Activated CD8-positive, alpha-beta T cell treated with anti-CD3 and anti-CD28 coated beads, Interleukin-2, amount 10 ng/mL, durations not matched to agents 7 days and 5 days (primary cell): ENCODE measurements around the gene KIF21B. TPM values are rescaled to one million over a fixed set of nuclear protein-coding genes. Genes with fewer than 3 reads are reported as not detected.

Source experiments
- ATAC-seq: fragments of 150-1000 bp; cut with Tn5 transposase; one replicate; pipeline ENCODE4 v1.10.0; 2021; ENCODE audit warnings: moderate library complexity
- CTCF ChIA-PET: fragments of 350-600 bp; sonication (Branson Sonifier 250); formaldehyde crosslinking; loops from one replicate; lab custom pipeline; 2021; ENCODE audit warnings: antibody characterized with exemption; lab: Charles Lee
- POLR2A ChIA-PET: fragments of 350-600 bp; sonication (Branson Sonifier 250); formaldehyde crosslinking; loops from one replicate; lab custom pipeline; 2021; ENCODE audit warnings: antibody characterized with exemption; lab: Charles Lee
- DNase-seq: peaks from one replicate; pipeline ENCODE4 v3.0.0-alpha.2; 2020
- H3K27ac Mint-ChIP-seq: one replicate; pipeline ENCODE4 v1.8.0; 2021; ENCODE audit warnings: mild to moderate bottlenecking, mixed read lengths
- H3K27me3 Mint-ChIP-seq: one replicate; pipeline ENCODE4 v1.8.0; 2021; ENCODE audit warnings: low read depth, mixed read lengths
- H3K36me3 Mint-ChIP-seq: one replicate; pipeline ENCODE4 v1.8.0; 2021; ENCODE audit warnings: low read depth, mixed read lengths
- H3K4me1 Mint-ChIP-seq: one replicate; pipeline ENCODE4 v1.8.0; 2021; ENCODE audit warnings: low read depth, mixed read lengths
- H3K4me3 Mint-ChIP-seq: one replicate; pipeline ENCODE4 v1.8.0; 2021; ENCODE audit warnings: mild to moderate bottlenecking, mixed read lengths
- H3K9me3 Mint-ChIP-seq: one replicate; pipeline ENCODE4 v1.8.0; 2022; ENCODE audit warnings: mixed read lengths; ENCODE audit not compliant: insufficient read depth
- total RNA-seq, 2 experiments: library from RNA; stranded (reverse); gene quantifications; one replicate each; pipeline ENCODE4 v1.2.3, GENCODE V29; 2021

Gene KIF21B
- total RNA-seq, 2 experiments from 2014 or later = 158 to 162 TPM

DNA sequence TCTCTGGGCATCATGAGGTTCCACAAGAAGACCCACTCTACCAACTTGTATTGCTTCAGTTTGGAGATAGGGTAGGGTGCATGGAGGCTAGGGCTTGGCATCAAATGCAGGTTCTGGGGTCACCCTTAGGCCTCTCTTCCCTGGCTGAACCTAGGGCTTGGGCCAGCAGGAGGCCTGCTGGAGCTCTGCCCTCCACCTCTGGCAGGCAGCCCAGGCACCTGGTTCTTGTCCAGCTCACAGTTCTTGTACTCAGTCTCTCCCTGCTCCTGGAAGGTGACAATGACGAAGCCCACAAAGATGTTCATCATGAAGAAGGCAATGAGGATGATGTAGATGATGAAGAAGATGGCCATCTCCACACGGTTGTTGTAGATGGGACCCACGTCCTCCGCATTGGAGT is 37.5 kb upstream of the KIF21B start:
- no peak for DNase-seq
- POLR2A ChIA-PET = no interaction called here
- H3K36me3 Mint-ChIP-seq = no peaks in the 10 kb centered on the region
- no peak overlapping the region for H3K27ac Mint-ChIP-seq
- peaks cover 8% of the 10 kb centered on the region for H3K4me1 Mint-ChIP-seq
- CTCF ChIA-PET = no interaction called here
- no peak for ATAC-seq
- H3K9me3 Mint-ChIP-seq = no peaks in the 10 kb centered on the region
- H3K4me3 Mint-ChIP-seq = no peak overlapping the region
- peaks cover 7% of the 10 kb centered on the region for H3K27me3 Mint-ChIP-seq

- CTCF ChIA-PET = no interaction called here
- Mint-ChIP-seq H3K9me3 (no peaks in the 10 kb centered on the region), H3K27me3 (peaks cover 7% of the 10 kb centered on the region), H3K4me3 (no peak overlapping the region), H3K36me3 (no peaks in the 10 kb centered on the region), H3K4me1 (peaks cover 8% of the 10 kb centered on the region), H3K27ac (no peak overlapping the region)
- DNase-seq = no peak
- POLR2A ChIA-PET = no interaction called here
- no peak for ATAC-seq
Observed at GRCh38 chr1:201060586-201060985, 37.1 kb upstream of the KIF21B start.

GRCh38 chr1:201059871-201060555 is 36.5 kb upstream of the KIF21B start:
- Mint-ChIP-seq H3K27me3 (peaks cover 7% of the 10 kb centered on the region), H3K4me3 (no peak overlapping the region), H3K9me3 (no peaks in the 10 kb centered on the region), H3K36me3 (no peaks in the 10 kb centered on the region), H3K4me1 (peaks cover 8% of the 10 kb centered on the region), H3K27ac (no peak overlapping the region)
- DNase-seq (no peak), ATAC-seq (no peak)
- ChIA-PET CTCF (interaction anchor here (1.6 kb wide), 1 partner anchor 88 kb away, joined by 6 read pairs; no protein-coding TSS in a partner anchor), POLR2A (no interaction called here)

GRCh38 chr1:201059401-201059800 is 35.9 kb upstream of the KIF21B start:
- H3K4me1 Mint-ChIP-seq = peaks cover 8% of the 10 kb centered on the region
- H3K4me3 Mint-ChIP-seq = no peak overlapping the region
- H3K27ac Mint-ChIP-seq = no peak overlapping the region
- ChIA-PET CTCF (interaction anchor here (1.6 kb wide), 1 partner anchor 88 kb away, joined by 6 read pairs; no protein-coding TSS in a partner anchor), POLR2A (no interaction called here)
- ATAC-seq (no peak), DNase-seq (no peak)
- H3K9me3 Mint-ChIP-seq = no peaks in the 10 kb centered on the region
- peaks cover 6% of the 10 kb centered on the region for H3K27me3 Mint-ChIP-seq
- no peaks in the 10 kb centered on the region for H3K36me3 Mint-ChIP-seq

DNA sequence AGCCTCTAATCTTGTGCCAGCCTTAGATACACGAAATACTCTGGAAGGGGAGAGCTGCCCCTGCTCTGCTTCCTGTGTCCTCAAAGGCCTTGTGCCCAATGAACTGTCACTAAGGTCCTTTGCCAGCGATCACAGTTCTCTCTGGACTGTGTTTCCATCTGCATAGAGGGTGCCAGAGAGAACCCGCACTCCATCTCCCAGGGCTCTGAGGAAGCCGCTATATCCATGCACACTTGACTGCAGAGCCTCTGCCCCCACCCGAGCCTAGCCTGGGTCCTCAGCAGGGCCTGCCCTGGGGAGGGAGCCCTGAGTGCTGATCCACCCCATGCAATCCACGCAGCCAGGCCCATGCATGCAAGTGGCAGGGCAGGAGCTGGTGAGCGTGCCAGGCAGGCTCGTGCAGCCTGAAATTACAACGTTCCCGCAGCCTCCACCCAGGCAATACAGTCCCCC is 30.6 kb upstream of the KIF21B start:
- ChIA-PET POLR2A (no interaction called here), CTCF (interaction anchor here (1.6 kb wide), 1 partner anchor 15 kb away, joined by 3 read pairs; no protein-coding TSS in a partner anchor)
- Mint-ChIP-seq H3K4me3 (no peak overlapping the region), H3K36me3 (no peaks in the 10 kb centered on the region), H3K27me3 (peaks cover 3% of the 10 kb centered on the region), H3K9me3 (no peaks in the 10 kb centered on the region), H3K27ac (no peak overlapping the region), H3K4me1 (peaks cover 8% of the 10 kb centered on the region)
- ATAC-seq = no peak
- no peak for DNase-seq

DNA sequence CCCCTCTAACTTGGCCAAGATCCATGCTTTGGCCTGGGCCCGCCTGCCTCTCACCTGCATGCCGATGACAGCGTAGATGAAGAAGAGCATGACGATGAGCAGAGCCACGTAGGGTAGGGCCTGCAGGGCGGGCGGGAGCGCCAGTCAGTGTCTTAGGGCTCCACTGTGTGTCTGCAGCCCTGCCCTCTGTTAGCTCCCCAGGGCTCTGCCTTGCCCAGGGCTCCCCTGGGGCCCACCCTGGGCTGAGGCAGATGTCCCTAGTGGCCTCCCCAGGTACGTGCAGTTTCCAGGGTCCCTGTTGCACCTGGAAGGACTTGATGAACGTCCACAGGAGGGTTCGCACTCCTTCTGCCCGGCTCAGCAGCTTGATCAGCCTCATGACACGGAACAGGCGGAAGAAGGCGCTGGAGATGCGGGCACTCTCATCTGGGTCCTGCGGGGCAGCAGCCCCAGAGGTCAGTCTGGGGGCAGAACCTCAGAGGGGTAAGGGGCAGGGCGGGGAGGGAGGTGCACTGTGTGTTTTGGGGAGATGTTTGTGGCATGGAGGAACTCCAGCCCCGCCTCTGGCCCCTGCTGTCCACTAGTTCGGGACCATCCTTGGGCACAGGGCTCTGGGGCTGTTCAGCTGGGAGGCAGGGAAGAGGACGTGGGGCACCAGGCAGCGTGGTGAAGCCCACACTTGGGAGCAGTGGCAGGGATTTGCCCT is 29.8 kb upstream of the KIF21B start:
- Mint-ChIP-seq H3K36me3 (no peaks in the 10 kb centered on the region), H3K27me3 (peaks cover 3% of the 10 kb centered on the region), H3K4me3 (no peak overlapping the region), H3K9me3 (no peaks in the 10 kb centered on the region), H3K4me1 (peaks cover 8% of the 10 kb centered on the region), H3K27ac (no peak overlapping the region)
- DNase-seq = no peak
- POLR2A ChIA-PET = no interaction called here
- no peak for ATAC-seq
- CTCF ChIA-PET = interaction anchor here (1.6 kb wide), 1 partner anchor 14 kb away, joined by 3 read pairs; no protein-coding TSS in a partner anchor

DNA sequence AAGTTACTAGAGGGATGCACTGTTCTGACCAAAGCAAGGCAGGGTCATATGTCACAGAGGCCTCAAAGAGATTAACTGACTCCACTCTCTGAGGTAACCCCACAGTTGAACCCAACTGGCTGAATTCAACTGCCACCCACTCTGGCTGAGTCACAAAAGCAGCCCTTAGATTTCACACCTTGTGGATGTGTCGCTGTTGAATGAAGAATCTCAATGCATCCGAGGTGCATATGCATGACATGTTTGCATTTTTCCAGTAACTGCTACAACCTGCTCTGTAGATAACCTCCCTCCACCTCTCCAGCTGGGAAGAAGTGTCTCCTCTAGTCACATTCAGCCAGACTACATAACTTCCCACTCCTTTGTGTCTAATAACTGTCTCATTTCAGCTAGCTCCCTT is 27.9 kb upstream of the KIF21B start:
- ATAC-seq = no peak
- Mint-ChIP-seq H3K27ac (no peak overlapping the region), H3K9me3 (no peaks in the 10 kb centered on the region)

DNA sequence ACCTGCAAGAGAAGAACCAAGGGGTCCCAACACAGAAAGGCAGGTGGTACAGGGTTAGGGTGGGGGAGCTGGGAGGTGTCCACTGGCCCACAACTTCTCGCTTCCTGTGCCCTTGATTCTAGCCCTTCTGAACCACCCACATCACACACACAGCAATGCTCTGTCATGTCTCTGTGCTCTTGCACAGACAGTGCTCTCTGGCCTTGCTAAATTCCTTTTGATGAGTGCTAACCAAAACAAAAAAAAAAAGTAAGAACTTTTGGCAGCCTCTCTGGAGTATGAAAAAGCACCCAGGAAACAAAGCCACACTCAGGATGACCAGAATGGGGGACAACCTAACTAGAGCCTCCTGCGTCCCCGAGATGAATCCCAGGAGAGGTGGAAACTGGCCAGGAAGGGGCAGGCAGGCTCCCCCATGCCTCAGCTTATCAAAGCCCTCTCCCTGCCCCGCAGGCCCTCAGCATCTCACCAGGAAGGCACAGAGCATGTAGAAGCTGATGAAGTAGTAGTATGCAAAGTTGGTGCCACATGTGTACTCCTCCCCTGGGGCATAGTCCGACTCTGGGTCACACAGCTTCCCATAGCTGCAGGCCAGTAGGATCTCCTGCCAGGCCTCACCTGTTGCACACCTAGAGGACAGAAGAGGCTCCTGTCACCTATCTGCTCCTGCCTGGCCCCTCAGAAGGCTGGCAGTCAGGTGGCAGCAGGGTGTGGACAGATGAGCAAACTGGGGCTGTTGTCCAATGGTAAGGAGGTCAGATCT is 27.2 kb upstream of the KIF21B start:
- Mint-ChIP-seq H3K4me3 (no peak overlapping the region), H3K9me3 (no peaks in the 10 kb centered on the region), H3K36me3 (no peaks in the 10 kb centered on the region), H3K4me1 (no peaks in the 10 kb centered on the region), H3K27me3 (peaks cover 8% of the 10 kb centered on the region), H3K27ac (no peak overlapping the region)
- ChIA-PET POLR2A (no interaction called here), CTCF (interaction anchor here (2.2 to 3.5 kb wide), 2 partner anchors 78 to 79 kb away, joined by 7 to 19 read pairs; no protein-coding TSS in a partner anchor)
- ATAC-seq (no peak), DNase-seq (no peak)

More for the DNA sequence above, 27.9 kb upstream of the KIF21B start:
- CTCF ChIA-PET = interaction anchor here (2.2 kb wide), 1 partner anchor 79 kb away, joined by 7 read pairs; no protein-coding TSS in a partner anchor
- H3K36me3 Mint-ChIP-seq = no peaks in the 10 kb centered on the region
- DNase-seq = no peak
- peaks cover 8% of the 10 kb centered on the region for H3K27me3 Mint-ChIP-seq
- no peaks in the 10 kb centered on the region for H3K4me1 Mint-ChIP-seq
- H3K4me3 Mint-ChIP-seq = no peak overlapping the region
- POLR2A ChIA-PET = no interaction called here

GRCh38 chr1:201049248-201049831 is 25.8 kb upstream of the KIF21B start:
- Mint-ChIP-seq H3K27me3 (peaks cover 15% of the 10 kb centered on the region), H3K4me3 (no peak overlapping the region), H3K9me3 (no peaks in the 10 kb centered on the region), H3K27ac (no peak overlapping the region), H3K4me1 (no peaks in the 10 kb centered on the region), H3K36me3 (no peaks in the 10 kb centered on the region)
- ChIA-PET POLR2A (no interaction called here), CTCF (interaction anchor here (0.8 to 11.9 kb wide), 4 partner anchors 25 to 78 kb away, joined by 3 to 117 read pairs (median 11); no protein-coding TSS in a partner anchor)
- ATAC-seq (no peak), DNase-seq (no peak)

DNA sequence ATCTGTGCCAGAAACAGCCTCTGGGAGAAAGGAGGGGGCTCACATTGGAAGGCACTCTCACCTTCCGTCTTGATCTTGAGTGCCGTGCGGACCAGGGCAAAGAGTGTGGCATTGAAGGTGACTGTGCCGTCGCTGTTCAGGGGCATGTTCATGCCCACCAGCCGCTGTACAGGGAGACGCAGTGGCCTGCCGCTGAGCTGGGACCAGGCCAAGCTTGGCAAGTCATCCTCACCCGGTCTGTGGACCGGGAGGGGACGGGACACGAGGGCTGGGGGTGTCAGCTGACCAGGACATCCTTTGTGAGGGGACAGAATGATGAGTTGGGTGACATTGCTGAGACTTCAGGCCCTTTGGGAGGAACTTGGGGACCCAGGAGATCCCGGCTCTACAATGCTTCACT is 25.0 kb upstream of the KIF21B start:
- Mint-ChIP-seq H3K36me3 (no peaks in the 10 kb centered on the region), H3K9me3 (no peaks in the 10 kb centered on the region), H3K27ac (no peak overlapping the region), H3K4me3 (no peak overlapping the region), H3K4me1 (no peaks in the 10 kb centered on the region), H3K27me3 (peaks cover 22% of the 10 kb centered on the region)
- POLR2A ChIA-PET = no interaction called here
- DNase-seq = no peak
- CTCF ChIA-PET = interaction anchor here (1.2 to 11.9 kb wide), 3 partner anchors 28 to 77 kb away, joined by 3 to 117 read pairs (median 19); no protein-coding TSS in a partner anchor
- no peak for ATAC-seq

DNA sequence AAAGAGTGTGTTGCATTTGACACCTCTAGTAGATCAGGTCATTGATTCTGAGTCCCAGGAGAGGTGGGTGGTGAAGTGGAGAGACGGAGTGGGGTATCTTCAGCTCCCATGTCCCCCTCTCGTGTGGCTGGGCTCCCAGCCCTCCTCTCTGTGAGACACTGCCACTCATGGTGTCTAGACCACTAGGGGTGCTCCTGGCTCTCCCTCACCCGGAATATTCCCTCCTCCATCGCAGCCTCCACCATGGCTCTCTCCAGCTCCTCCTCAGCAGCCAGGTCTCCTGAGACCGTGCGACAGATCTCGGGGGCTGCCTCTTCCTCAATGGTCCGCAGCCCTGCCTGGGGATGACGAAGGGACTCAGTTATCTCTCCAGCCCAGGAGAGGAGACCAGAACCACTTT is 20.6 kb upstream of the KIF21B start:
- no peaks in the 10 kb centered on the region for H3K4me1 Mint-ChIP-seq

More for the DNA sequence above, 20.6 kb upstream of the KIF21B start:
- no peak overlapping the region for H3K27ac Mint-ChIP-seq
- POLR2A ChIA-PET = no interaction called here
- H3K27me3 Mint-ChIP-seq = peaks cover 22% of the 10 kb centered on the region
- ATAC-seq (no peak), DNase-seq (no peak)
- no peaks in the 10 kb centered on the region for H3K9me3 Mint-ChIP-seq
- H3K4me3 Mint-ChIP-seq = no peak overlapping the region
- CTCF ChIA-PET = interaction anchor here (1.9 to 11.9 kb wide), 2 partner anchors 64 to 72 kb away, joined by 13 to 117 read pairs; no protein-coding TSS in a partner anchor
- no peaks in the 10 kb centered on the region for H3K36me3 Mint-ChIP-seq
